Cerebellar nuclear complex (tissue), 1 donor: ENCODE measurements around the gene ID1.
"Not testable (repeated sequence)": the region's sequence is repeated elsewhere in the genome, so short reads cannot be mapped to it uniquely, and the experiment has no call there.

Experiments
- DNase-seq, 2 experiments: peaks; one replicate each; lab custom pipeline; 2025; lab: John Stamatoyannopoulos, UW

Gene ID1

DNA sequence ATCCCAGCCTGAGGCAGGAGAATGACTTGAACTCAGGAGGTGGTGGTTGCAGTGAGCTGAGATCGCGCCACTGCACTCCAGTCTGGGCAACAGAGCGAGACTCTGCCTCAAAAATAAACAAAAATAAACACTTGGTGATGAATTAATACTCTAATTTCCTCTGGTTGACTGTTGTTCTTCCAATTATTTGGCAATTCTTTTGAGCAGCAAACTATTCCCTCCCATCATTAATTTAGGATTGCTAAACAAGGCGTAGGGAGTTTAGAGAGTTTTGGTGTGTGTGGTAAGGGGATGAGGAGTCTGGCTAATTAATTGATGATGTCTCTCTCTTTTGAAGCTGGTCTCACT lies 2.7 kb upstream of the ID1 start:
- no peak for DNase-seq

- DNase-seq, result no peak
Measured at GRCh38 chr20:31602779-31603441, 2.2 kb upstream of the ID1 start.

- peak in 1 of 2 experiments; percentile 25 for DNase-seq
Measured at GRCh38 chr20:31603822-31604566, 1.1 kb upstream of the ID1 start.

GRCh38 chr20:31604567-31605030 lies 490 bp upstream of the ID1 start:
- DNase-seq, result no peak

- no peak for DNase-seq
Measured at GRCh38 chr20:31605902-31606803, 1.1 kb downstream of the ID1 start.

DNA sequence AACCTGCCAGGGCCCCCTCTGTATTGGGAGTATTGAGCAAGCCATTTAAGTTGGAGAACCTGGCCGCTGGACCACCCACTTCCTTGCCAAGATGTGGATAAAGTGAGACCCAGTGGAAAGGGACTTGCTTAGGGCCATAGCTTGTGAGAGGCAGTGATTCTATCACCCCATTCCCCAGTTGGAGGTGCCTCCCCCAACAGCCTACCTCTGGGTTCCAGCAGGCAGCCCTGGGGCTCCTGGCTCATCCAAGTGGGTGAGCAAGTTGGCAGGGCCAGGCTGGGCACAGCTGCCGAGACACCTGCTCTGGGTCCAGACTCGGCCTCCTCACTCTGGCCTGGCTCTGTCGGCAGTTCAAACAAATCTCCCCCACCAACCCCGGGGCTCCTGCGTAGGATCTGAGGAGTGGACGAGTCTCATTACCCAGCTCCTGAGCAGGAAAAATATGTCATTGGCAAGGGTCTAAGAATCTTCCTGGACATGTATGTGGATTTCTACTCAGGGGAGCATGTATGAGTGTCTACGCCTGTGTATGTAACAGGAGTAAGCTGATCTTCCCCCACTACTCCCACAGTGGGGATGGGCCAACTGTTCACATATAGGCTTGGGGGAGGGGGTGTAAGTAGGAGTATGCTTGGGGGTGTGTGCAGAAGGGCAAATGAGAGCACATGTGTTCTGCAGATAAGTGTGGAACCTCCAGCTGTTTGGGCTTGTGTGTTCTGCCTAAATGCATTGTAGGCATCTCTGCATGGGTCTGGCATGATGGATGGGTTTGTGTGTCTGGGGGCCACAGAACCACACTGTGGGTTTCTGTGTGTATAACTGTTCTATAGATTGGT lies 1.9 kb downstream of the ID1 start:
- DNase-seq, result no peak

DNA sequence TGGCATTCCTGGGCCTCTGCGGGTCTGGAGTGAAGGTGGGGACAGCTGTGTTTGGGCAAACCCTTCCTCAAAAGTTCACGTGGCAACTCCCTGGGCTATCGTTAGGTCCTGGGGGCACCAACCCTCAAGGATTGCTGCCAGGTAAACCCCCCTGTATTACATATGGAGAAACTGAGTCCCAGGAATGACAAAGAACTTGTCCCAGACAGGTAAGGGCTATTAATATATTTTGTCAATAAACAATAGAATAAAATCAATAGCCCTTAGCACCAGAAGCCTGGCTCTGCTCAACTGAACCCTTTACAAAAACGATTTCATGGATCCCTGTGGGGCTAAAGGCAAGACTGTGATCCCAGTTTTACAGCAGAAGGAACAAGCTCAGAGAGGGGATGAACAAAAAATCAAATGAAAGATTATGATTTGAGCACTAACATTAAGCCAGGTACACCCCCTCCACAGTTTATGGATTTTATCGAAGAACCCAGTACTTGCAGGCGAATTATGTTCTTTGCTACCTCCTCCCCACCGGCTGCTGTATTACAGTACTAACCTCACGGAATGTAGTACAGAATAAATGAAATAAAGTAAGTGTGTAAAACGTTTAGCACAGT lies 2.7 kb downstream of the ID1 start:
- no peak for DNase-seq

DNA sequence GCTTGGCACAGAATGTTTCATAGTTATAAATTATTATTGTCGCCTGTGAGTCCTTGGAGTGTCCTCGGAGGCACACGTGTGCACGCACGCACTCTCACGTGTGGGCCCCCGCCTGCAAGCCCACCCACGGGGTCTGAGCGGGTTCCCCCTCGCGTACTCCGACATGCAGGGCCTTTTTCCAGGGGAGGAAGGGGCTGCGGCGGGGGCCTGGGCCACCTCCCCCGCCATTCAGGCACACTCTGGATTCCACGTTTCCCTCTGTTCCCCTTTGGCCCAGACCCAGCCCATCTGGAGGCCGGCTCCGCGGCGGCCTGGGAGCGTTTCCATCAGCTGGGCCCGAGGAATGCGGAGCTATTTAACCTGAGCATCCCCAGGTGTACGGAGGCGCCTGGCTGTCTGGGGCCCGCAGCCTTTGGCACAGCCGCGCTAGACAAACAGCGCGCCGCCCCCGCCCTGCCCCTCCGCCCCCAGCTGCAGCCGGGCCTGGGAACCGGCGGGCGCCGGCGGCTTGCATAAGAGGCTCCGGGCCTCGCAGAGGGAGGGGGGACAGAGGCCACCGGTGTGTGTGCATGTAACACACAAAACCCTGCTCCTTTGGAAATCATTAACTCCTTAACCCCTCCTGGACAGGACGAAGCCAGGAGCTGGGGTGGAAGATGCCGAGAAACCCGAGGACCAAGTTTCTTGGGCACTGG lies 3.3 kb downstream of the ID1 start:
- DNase-seq, result no peak

DNA sequence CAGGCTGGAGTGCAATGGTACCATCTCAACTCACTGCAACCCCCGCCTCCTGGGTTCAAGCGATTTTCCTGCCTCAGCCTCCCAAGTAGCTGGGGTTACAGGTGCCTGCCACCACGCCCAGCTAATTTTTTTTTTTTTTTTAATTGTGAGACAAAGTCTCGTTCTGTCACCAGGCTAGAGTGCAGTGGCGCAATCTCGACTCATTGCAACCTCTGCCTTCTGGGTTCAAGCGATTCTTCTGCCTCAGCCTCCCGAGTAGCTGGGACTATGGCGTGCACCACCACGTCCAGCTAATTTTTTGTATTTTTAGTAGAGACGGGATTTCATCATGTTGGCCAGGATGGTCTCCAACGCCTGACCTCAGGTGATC lies 7.2 kb downstream of the ID1 start:
- DNase-seq, result not testable (repeated sequence)

DNA sequence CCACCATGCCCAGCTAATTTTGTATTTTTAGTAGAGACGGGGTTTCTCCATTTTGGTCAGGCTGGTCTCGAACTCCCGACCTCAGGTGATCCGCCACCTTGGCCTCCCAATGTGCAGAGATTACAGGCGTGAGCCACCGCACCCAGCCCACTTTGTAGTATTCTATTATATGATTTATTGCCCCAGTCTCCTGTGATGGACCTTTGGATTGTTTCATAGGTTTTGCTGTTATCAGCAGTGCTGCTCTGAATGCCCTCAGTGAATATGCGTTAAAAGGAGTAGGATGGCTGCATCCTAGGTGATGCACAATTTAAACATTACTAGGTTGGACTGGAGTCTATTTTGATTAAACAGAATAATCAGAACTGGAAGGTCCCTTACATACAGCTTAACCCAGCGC lies 10.3 kb downstream of the ID1 start:
- DNase-seq, result no peak

GRCh38 chr20:31617432-31618104 lies 12.5 kb downstream of the ID1 start:
- DNase-seq, result no peak

DNA sequence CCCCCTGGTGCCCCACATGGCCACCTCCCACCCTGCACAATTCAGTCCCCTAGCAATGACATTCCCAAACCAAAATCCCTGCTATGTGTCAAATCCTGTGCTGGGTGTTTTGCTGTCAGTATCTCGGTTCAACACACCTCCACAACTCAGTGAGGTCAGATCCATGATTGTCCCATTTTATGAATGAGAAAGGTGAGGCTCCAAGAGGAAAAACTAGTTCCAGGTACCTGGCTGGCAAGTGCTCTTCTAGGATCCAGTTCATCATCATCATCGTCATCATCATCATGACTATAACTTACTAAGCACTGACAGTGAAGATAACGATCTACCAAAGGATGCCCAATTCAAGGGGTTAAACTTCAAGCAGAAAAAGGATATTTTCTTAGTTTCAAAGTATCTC lies 15.2 kb downstream of the ID1 start:
- no peak for DNase-seq

GRCh38 chr20:31623123-31623505 lies 18.0 kb downstream of the ID1 start:
- DNase-seq, result not testable (repeated sequence)

DNA sequence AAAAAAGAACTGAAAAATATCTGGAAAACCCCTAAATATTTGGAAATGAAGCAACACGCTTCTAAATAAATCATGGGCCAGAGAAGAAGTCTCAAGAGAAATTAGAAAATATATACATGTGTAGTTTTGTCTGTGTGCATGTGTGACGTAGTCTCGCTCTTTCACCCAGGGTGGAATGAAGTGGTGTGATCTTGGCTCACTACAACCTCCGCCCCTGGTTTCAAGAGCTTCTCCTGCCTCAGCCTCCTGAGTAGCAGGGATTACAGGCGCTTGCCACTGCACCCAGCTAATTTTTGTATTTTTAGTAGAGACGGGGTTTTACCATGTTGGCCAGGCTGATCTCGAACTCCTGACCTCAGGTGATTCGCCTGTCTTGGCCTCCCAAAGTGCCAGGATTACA lies 21.4 kb downstream of the ID1 start:
- DNase-seq, result not testable (repeated sequence)

DNA sequence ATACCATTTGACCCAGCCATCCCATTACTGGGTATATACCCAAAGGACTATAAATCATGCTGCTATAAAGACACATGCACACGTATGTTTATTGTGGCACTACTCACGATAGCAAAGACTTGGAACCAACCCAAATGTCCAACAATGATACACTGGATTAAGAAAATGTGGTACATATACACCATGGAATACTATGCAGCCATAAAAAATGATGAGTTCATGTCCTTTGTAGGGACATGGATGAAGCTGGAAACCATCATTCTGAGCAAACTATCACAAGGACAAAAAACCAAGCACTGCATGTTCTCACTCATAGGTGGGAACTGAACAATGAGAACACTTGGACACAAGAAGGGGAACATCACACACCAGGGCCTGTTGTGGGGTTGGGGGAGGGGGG lies 23.0 kb downstream of the ID1 start:
- DNase-seq, result not testable (repeated sequence)

- DNase-seq, result peak; percentile 74 to 95
Measured at GRCh38 chr20:31630187-31630790, 25.2 kb downstream of the ID1 start.

- no peak for DNase-seq
Measured at GRCh38 chr20:31632548-31633338, 27.7 kb downstream of the ID1 start.

DNA sequence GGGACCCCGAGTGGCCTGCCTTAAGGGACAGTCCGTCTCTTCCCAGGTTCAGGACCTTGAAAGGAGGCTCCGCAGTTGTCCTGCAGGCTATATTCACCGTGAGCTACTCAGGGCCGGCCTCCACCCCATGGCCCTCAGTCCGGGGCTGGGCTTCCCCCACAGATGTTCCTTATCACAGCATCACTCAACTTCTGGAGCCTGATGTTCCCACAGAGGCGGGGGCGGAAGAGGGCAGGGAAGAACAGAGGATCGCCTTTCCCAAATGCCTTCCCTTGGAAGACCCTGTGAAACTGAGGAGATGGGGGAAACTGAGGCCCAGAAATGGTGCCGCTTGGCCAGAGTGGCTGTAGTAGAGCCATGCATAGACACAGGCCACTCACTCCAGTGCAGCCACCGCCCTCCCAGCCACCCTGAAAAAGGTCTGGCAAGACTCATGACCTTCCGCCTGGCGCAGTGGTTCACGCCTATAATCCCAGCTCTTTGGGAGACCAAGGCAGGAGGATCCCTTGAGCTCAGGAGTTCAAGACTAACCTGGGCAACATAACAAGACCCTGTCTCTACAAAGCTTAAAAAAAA lies 28.3 kb downstream of the ID1 start:
- DNase-seq, result no peak

- DNase-seq, result no peak
Measured at GRCh38 chr20:31637660-31638059, 32.6 kb downstream of the ID1 start, which contains the start of gene COX4I2. COX4I2 (plus strand) TSS chr20:31637912; CDS start chr20:31639018, 1,106 bp downstream.
